Hindlimb muscle (tissue), 1 donor: Measurements from ENCODE around the gene U2AF1. TPM values are rescaled to one million over a fixed set of nuclear protein-coding genes. Genes with fewer than 3 reads are reported as not detected.

Experiments used
- polyA plus RNA-seq: library from polyadenylated mRNA; unstranded; fragments of 120-200 nt; gene quantifications from one replicate; pipeline ENCODE4 v1.2.1, GENCODE V29; 2013; ENCODE audit not compliant: insufficient read length

Gene U2AF1
- polyA plus RNA-seq, 1 donor = 24.6 TPM

Other genes with a start within 250 kb of the U2AF1 start
- 10.0 TPM for gene WDR4, start 228.0 kb downstream of the U2AF1 start, polyA plus RNA-seq
- 37.6 TPM for gene NDUFV3, start 214.3 kb downstream of the U2AF1 start, polyA plus RNA-seq
- gene ERVH48-1, start 181.9 kb downstream of the U2AF1 start, polyA plus RNA-seq = 1.3 TPM
- gene PKNOX1, start 133.0 kb downstream of the U2AF1 start, polyA plus RNA-seq = 21.0 TPM
- 15.2 TPM for gene CBS, start 31.7 kb downstream of the U2AF1 start, polyA plus RNA-seq
- gene CRYAA, start 61.4 kb upstream of the U2AF1 start, polyA plus RNA-seq = 0.34 TPM